NCI-H748 (cell line): ENCODE measurements around the gene ADAR.
"Not testable (repeated sequence)": the region's sequence is repeated elsewhere in the genome, so short reads cannot be mapped to it uniquely, and the experiment has no call there.

Experiments used
- DNase-seq: peaks from one replicate; lab custom pipeline; 2025; ENCODE audit not compliant: unreplicated experiment; lab: John Stamatoyannopoulos, UW

The ADAR gene, protein sequence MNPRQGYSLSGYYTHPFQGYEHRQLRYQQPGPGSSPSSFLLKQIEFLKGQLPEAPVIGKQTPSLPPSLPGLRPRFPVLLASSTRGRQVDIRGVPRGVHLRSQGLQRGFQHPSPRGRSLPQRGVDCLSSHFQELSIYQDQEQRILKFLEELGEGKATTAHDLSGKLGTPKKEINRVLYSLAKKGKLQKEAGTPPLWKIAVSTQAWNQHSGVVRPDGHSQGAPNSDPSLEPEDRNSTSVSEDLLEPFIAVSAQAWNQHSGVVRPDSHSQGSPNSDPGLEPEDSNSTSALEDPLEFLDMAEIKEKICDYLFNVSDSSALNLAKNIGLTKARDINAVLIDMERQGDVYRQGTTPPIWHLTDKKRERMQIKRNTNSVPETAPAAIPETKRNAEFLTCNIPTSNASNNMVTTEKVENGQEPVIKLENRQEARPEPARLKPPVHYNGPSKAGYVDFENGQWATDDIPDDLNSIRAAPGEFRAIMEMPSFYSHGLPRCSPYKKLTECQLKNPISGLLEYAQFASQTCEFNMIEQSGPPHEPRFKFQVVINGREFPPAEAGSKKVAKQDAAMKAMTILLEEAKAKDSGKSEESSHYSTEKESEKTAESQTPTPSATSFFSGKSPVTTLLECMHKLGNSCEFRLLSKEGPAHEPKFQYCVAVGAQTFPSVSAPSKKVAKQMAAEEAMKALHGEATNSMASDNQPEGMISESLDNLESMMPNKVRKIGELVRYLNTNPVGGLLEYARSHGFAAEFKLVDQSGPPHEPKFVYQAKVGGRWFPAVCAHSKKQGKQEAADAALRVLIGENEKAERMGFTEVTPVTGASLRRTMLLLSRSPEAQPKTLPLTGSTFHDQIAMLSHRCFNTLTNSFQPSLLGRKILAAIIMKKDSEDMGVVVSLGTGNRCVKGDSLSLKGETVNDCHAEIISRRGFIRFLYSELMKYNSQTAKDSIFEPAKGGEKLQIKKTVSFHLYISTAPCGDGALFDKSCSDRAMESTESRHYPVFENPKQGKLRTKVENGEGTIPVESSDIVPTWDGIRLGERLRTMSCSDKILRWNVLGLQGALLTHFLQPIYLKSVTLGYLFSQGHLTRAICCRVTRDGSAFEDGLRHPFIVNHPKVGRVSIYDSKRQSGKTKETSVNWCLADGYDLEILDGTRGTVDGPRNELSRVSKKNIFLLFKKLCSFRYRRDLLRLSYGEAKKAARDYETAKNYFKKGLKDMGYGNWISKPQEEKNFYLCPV

DNA sequence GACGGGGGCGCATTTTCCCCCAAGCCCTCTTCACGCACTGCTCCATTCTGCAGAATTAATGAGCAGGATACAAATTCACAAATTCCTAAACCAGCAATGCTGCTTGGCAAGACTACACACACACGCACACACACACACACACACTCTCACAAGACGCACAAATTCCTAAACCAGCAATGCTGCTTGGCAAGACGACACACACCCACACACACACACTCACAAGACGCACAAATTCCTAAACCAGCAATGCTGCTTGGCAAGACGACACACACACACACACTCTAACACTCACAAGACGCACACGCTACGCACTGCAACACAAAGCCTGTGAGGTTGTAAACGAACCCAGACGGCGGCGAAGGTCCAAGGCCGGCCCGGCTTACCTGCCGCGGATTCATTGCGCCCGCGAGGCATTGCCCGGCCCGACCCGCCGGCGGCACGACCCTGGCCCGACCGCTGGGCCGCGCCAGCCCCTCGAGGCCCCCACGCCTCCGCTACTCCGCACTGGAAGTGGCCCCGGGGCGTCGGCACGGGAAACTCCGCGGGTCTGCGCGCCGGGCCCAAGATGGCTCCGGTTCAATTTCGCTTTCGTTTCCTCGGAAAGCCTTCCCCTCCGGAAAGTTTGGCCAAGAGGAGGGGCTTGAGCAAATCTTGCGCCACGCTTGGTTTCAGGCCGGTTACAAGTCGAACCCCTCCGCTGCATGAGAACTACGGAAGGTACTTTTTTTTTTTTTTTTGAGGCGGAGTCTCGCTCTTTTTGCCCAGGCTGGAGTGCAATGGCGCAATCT, at the start of gene ADAR:
Gene ADAR, minus strand, starts transcription at position 578 of the 788 bp plus-strand sequence. Its CDS starts 180 bp downstream, at position 398.
- DNase-seq, result peak; percentile 80

DNA sequence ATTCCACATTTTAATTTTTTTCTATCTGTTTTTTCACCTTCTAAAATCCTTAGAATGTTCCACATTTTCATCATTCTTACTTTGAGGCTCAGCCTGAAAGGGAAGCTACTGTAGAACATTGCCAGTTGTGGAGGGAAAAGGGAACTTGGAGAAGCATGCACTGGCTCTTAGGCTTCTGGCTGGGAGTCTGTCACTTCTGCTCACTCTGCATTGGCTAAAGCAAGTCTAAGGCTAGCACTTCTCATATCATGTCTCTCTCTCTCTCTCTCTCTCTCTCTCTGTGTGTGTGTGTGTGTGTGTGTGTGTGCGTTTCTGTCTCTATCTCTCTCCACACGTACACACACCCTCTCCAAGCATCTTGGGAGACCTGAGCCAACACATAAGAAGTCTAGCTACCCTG, 49.6 kb upstream of the ADAR start:
- no peak for DNase-seq

DNA sequence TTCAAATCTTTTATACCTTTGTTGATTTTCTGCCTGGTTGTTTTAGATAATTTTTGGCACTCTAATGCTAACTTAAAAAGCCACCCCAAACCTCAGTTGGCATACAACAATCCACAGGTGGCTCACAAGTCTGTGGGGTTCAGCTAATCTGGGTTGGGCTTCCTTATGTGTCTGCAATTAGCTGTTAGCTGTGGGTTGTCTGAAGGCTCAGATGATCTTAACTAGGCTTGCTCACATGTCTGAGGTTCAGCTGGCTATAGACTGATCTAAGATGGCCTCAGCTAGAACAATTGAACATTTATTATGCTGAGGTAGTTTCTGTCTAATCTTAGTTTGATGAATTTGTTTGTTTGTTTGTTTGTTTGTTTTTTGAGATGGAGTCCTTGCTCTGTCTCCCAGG, 44.9 kb upstream of the ADAR start:
- no peak for DNase-seq

DNA sequence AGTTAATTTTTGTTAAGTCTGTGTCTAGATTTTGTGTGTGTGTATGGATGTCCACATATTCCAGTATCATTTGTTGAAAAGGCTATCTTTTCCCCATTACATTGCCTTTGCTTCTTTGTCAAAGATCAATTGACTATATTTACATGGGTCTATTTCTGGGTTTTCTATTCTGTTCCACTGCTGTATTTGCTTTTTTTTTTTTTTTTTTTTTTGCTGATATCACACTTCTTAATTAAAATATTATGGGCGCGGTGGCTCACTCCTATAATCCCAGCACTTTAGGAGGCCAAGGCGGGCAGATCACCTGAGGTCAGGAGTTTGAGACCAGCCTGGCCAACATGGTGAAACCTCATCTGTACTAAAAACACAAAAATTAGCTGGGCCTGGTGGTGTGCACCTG, 36.7 kb upstream of the ADAR start:
- DNase-seq, result not testable (repeated sequence)

DNA sequence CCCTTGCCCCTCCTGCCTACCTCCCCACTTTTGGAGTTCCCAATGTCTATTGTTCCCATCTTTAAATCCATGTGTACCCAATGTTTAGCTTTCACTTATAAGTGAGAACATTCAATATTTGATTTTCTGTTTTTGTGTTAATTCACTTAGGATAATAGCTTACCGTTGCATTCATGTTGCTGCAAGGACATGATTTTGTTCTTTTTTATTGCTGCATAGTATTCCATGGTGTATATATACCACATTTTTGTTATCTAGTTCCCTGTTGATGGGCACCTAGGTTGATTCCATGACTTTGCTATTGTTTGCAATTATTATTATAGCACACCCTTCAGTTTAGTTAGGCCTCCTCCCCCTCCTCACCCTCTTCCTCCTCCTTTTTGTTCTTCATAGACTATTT, 33.5 kb upstream of the ADAR start:
- no peak for DNase-seq

DNA sequence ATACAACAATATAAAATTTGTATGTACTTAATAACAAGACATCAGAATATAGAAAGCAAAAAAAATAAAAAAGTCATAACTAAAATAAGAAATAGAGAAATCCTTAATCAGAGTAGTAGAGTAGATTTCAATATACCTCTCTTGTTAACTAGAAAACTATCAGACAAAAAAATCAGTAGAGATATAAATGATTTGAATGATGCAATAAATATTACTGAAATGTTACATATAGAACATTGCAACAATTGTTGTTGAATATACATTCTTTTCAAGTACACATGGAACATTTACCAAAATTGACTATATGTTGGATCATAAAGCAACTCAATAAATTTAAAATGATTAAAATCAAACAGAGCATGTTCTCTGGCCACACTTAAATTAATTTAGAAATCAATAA, 31.9 kb upstream of the ADAR start:
- DNase-seq, result no peak

DNA sequence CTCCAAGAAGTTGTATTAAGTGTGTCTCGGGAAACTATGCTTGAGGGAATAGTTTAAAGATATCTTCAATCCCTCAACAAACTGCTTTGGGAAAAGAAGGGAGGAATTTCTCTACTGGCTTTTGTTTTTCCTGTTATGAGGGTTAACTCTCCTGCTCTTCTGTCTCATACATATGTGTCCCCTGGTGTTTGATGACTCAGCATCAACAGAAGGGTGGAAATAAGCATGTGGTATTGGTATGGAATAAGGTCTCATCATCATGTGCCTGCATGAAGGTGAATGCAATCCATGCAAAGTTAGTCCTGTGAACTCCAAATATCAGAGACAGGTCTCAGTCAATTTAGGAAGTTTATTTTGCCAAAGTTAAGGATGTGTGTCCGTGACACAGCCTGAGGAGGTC, 27.2 kb upstream of the ADAR start:
- DNase-seq, result no peak

DNA sequence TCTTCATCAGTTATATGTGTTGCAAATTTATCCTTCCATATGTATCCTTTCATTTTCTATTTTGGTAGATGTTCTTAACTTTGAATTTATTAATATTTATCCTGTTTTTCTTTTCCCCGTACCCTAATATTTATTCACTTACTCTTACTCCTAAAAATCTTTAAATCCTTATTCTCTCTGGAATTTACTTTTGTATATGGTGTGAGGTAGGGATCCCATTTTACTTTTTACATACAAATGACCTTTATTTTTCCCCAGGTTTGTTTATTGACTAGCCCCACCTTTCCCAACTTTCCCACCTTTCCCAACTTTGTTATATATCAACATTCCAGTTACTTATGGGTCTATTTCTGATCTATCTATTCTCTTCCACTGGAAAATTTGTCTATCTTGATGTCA, 21.7 kb upstream of the ADAR start:
- DNase-seq, result no peak

DNA sequence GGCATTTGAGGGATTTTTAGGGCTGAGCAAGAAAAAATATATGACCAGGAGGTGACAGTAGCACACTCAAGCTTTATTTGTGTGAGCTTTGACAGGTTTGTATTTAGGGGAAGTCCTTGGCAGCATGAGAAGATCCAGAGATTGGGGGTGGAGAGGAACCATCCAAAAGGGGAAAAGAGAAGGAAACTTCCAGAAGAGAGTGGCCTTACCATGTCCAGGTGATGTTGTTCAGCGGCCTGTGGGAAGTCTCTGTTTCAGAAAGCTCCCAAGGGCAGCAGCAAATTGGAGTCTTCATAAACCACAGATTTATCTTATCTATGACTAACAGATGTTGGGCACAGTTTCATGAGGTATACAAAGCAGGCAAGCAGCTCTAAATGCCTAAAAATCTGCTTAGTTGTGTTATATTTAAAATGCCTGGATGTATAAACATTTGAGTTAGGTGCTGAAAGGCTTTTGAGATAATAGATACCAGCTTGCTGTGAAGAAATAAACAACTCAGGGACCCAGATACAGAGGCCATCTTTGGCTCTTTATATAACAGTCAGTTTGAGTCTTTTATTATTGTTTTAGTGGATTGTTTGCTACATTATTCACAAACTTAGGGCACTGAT, 21.2 kb upstream of the ADAR start:
- no peak for DNase-seq

DNA sequence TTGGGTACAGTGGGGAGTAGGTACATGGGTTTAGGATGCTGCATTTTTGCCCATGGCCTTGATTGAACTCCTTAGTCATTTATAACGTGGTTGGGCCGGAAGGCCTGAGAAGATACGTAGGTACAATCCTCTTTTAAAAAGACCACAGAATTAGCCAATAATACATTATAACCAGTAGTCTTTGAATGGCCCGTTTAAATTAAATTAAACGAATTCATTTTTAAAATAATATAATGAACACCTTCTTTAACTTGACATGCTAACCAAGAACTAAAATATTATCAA, 20.1 kb upstream of the ADAR start:
- DNase-seq, result no peak

DNA sequence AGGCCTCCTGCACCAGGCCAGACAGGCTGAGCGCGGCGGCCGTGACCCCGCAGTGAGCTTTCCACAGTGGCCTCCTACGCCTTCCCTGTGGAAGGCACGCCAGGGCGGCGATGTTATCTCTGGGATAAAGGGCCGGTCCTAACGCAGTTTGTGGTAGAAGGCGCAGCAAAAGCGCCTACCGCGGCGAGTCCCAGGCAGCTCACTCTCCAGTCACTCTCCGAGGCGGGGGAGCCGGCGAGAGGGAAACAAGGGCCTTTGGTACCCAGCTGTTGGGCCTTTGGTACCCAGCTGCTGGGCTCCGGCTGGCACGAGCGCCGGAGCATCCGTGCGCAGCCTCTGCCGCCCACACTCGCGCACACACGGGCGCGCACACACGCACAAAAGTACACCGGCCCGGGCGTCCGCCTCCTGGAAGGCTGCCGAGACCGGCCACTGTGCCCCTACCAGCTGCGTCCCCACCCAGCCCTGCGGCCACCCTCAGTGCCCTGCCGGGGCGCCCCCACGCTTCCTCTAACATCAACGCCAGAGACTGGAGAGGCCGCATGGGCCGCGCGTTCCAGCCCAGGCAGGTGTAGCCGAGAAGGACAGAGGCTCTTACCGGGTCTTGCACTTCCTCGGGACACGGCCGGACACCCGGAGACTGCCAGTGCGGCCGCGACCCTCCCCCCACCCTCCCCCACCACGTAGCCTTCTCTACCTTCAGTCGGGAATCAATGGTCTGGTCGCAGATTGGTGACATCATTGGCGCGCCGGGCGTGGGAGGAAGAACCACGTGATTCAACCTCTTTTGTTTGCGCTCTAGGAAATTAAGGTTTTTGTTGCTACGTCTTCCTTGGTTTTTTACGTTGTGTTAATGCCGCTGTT, 19.5 kb upstream of the ADAR start:
- DNase-seq, result peak; percentile 94

DNA sequence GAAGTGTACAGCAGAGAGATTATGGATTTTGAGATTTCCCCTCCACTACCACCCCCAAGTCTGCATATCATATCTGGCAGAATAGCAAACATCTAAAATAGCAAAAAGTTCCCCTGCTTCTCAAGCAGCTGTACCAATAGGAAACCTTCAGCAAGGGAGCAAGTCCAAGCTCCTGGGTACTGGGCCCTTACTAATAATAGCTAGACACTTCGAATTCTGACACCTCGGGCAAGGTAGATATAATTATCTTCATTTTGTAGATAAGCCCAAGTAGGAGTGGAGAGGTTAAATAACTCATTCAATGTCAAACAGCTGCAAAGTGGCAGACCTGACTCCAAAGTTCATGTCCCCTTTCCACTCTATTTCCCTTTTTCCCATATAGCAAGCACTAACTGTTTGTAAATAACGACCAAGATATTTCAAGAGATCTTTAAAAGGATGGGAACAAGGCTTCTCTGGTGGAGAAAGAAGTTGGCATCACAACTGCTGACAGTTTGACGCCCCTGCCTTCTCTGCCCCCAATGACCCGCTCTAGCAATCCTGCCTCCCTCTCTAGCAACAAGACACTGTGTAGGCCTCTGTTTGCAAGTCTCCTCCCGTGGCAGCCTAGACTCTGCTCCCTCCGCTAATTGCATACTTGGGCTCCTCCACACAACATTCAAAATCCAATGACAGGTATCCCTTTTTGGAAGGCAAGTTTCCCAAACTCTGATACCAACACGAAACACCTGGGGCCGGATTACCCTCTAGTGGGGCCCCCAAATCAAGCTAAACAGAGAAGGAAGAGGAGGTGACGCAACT, 18.7 kb upstream of the ADAR start:
- peak; percentile 32 for DNase-seq

DNA sequence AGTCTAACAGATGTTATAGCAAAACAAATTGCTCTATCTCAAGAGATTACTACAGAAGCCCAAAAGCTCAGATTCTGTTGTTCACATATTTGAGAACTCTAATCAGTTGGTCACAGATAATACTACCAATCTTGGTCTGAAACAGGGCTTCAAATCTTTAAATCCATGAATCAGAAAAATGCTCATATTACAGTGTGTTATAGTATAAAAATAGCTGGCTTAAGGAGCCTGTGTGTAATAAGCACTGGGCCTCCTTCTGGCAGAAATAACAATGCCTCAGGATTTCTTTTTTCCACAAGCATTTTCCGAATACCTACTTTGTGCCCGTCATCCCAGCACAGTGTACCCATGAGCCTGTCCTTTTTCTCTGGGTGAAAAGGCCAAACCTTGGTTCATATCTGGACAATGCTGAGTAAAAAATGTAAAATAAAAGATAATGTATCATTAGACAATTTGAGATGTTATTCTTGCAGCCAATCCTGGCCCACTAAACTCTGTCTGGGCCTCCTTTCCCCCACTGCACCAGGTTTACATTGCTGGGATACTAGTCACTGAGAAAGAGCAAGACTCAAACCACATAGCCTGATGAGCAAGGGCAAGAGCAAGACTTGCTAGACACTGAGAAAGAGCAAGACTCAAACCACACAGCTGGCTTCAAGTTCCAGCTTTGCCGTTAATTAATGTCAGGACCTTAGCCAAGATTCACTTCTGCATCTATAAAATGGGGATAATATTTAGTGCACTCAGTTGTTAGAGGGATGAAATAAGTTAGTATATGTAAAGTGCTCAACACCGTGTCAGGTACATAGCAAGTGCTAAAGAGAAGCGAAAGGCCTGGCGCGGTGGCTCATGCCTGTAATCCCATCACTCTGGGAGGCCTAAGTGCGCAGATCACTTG, 17.0 kb upstream of the ADAR start:
- DNase-seq, result no peak

DNA sequence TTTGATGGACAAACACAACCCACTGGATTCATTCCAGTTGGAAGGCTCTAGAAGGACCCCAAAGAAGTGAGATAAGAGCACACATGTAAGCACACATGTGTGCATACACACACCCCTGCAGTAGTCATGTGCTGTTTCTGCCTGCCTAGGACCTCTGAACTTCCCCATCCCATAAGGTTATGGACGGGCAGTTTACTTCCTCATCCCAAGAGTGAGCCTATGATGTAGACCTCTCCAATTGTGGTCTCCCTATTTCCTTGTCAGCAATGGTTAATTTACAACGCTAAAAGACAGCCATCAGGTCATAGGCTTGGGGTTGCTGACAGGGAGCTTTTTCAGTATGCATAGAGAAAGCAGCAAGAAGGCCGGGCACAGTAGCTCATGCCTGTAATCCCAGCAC, 15.4 kb upstream of the ADAR start:
- no peak for DNase-seq

DNA sequence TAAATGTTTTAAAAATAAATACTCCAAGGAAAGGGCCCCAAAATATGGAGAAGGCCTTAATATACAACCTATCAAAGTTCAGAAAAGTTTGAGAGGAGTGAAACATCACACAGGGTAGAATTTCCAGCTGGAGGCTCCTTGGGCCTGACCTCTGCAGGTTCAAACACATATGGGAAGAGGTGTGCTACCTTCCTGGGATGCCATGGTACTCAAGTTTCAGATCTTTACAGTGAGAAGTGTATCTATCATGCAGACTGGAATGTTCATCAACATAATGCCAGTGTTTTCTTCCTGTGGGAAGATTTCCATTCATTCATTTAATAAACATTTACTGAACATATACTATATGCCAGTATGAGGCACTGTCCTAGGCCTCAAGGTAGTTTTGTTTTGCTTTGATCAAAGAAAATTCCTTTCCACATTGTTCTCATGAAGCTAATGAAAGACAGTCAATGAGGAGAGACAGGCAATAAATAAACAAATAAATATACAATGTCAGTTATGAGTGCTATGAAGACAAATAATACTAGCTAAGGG, 14.6 kb upstream of the ADAR start:
- no peak for DNase-seq

DNA sequence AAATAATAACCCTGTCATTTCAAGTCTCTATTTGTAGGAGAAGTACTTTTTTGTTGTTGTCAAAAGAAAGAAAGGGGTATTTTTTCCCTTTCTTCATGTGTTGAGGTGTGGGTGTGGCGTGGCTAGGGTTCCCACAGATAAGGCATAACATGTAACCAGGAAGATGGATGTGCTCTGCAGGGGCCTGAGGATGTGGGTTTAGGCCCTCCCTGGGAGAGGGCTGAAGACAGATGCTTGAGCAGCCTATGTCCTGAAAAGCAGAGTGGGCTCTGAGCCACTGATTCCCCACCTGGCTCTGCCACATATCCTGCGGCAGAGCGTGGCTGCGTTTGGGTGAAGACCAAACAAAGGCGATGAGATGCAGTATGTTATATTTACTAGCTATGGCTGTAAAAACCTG, 13.9 kb upstream of the ADAR start:
- no peak for DNase-seq

DNA sequence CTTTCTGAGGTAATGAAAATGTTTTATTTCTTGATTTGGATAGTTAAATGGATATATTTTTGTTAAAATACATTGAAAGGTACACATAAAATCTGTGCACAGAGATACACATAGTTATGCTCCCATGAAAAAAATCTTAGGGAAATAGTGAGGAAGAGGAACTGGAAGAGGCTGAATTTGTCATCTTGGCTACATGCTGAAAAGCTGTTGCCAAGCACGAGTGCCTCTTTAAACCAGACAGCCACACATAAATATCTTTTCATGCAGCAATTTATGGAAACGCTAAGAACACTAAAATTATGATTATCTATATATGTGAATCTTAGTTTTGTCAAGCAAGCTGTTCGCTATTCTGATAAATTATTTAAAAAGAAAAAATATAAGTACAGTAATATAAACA, 12.8 kb upstream of the ADAR start:
- DNase-seq, result no peak
